Endothelial cell of umbilical vein (primary cell): ENCODE data around the gene SECISBP2. TPM values are rescaled to one million over a fixed set of nuclear protein-coding genes. Genes with fewer than 3 reads are reported as not detected.

ENCODE experiments used
- BruUV-seq: library from RNA; stranded (reverse); fragments of 400-500 nt; replicated peaks from 2 replicates; lab custom pipeline; 2021; lab: Mats Ljungman, UMichigan
- CTCF ChIA-PET: fragments of 300-600, 350-600 bp; sonication (Branson Sonifier 250); formaldehyde crosslinking; loops from one replicate; lab custom pipeline; 2021; ENCODE audit warnings: antibody characterized with exemption, inconsistent platforms; lab: Charles Lee
- POLR2A ChIA-PET: fragments of 300-600, 350-600 bp; sonication (Branson Sonifier 250); formaldehyde crosslinking; loops from one replicate; lab custom pipeline; 2021; ENCODE audit warnings: antibody characterized with exemption, inconsistent platforms; lab: Charles Lee
- DNase-seq: peaks from one replicate; pipeline ENCODE4 v3.0.0-alpha.2; 2011; ENCODE audit warnings: low read depth, low spot score
- FAIRE-seq: peaks from 2 replicates; lab custom pipeline; 2011; peaks lifted over from hg19 to GRCh38; lab: Jason Lieb, UNC
- H2AFZ ChIP-seq: 2 replicates; pipeline ENCODE4 v1.6.0; 2012; ENCODE audit warnings: low read depth, low read length, control low read depth, inconsistent platforms
- H3K27ac ChIP-seq: 2 replicates; pipeline ENCODE4 v1.5.1; 2011; ENCODE audit warnings: low read depth, mild to moderate bottlenecking, control low read depth, low read length, moderate library complexity; ENCODE audit not compliant: insufficient read depth
- H3K27me3 ChIP-seq, 2 experiments: 2 replicates each; pipeline versions ENCODE4 v1.6.0 to v1.6.1; 2011; ENCODE audit warnings: low read length in 2 of 2, mixed read lengths in 1 of 2; ENCODE audit not compliant: control insufficient read depth in 2 of 2, insufficient read depth in 2 of 2
- H3K36me3 ChIP-seq, 2 experiments: 2 replicates in 1 of 2; 3 replicates in 1 of 2; pipeline ENCODE4 v1.5.1; 2011; ENCODE audit warnings: low read length in 2 of 2, mild to moderate bottlenecking in 1 of 2, moderate library complexity in 1 of 2; ENCODE audit not compliant: control insufficient read depth in 2 of 2, insufficient read depth in 2 of 2; ENCODE audit errors: extremely low read depth in 1 of 2
- H3K4me1 ChIP-seq: 3 replicates; pipeline ENCODE4 v1.5.1; 2011; ENCODE audit warnings: mild to moderate bottlenecking, low read length; ENCODE audit not compliant: control insufficient read depth, insufficient read depth; ENCODE audit errors: extremely low read depth
- H3K4me2 ChIP-seq: 2 replicates; pipeline ENCODE4 v1.6.1; 2011; ENCODE audit warnings: low read length, control low read depth, mixed read lengths; ENCODE audit not compliant: insufficient read depth
- H3K4me3 ChIP-seq, 3 experiments: fragments of 200-600 bp in 1 of 3; sonication (generic), shearing (Covaris generic) in 1 of 3; replicated peaks in 1 of 3; 2 replicates each; pipeline ENCODE4 v1.5.1; 2011 to 2016; ENCODE audit warnings: control low read depth in 3 of 3, low read length in 3 of 3, mild to moderate bottlenecking in 2 of 3, inconsistent platforms in 1 of 3, low read depth in 1 of 3, moderate library complexity in 1 of 3; ENCODE audit not compliant: insufficient read depth in 1 of 3
- H3K79me2 ChIP-seq: 2 replicates; pipeline ENCODE4 v1.6.0; 2012; ENCODE audit warnings: low read length, inconsistent platforms; ENCODE audit not compliant: control insufficient read depth, insufficient read depth
- H3K9ac ChIP-seq: replicated peaks from 2 replicates; pipeline ENCODE3; 2011; ENCODE audit warnings: low read length, control low read depth; ENCODE audit not compliant: insufficient read depth; ENCODE audit errors: extremely low read depth
- H3K9me1 ChIP-seq: replicated peaks from 3 replicates; pipeline ENCODE4 v1.6.0; 2011; ENCODE audit warnings: mild to moderate bottlenecking, low read length; ENCODE audit not compliant: control insufficient read depth, insufficient read depth; ENCODE audit errors: extremely low read depth
- H3K9me3 ChIP-seq: replicated peaks from 2 replicates; pipeline ENCODE4 v1.5.1; 2012; ENCODE audit warnings: low read length, inconsistent platforms; ENCODE audit not compliant: control insufficient read depth, insufficient read depth
- H4K20me1 ChIP-seq: replicated peaks from 2 replicates; pipeline ENCODE3; 2011; ENCODE audit warnings: mild to moderate bottlenecking, low read length; ENCODE audit not compliant: control insufficient read depth, insufficient read depth; ENCODE audit errors: extremely low read depth
- EZH2 ChIP-seq: IDR thresholded peaks from 2 replicates; pipeline ENCODE4 v1.6.1; 2012; ENCODE audit warnings: borderline replicate concordance, low read depth, mild to moderate bottlenecking, moderate library complexity, low read length, inconsistent platforms; ENCODE audit not compliant: severe bottlenecking
- FOS ChIP-seq: IDR thresholded peaks from 2 replicates; pipeline ENCODE4 v1.6.1; 2011; ENCODE audit warnings: mild to moderate bottlenecking, low read length, moderate library complexity, borderline replicate concordance; ENCODE audit not compliant: insufficient read depth
- GATA2 ChIP-seq: IDR thresholded peaks from 2 replicates; pipeline ENCODE4 v1.7.0; 2011; ENCODE audit warnings: low read depth, mild to moderate bottlenecking, moderate library complexity, mixed read lengths, low read length; ENCODE audit not compliant: insufficient read length, insufficient read depth
- JUN ChIP-seq: IDR thresholded peaks from 2 replicates; pipeline ENCODE4 v1.6.1; 2011; ENCODE audit warnings: borderline replicate concordance, low read depth; ENCODE audit not compliant: insufficient read length, insufficient read depth
- MYC ChIP-seq: IDR thresholded peaks from one replicate; pipeline ENCODE4 v1.6.1; 2011; ENCODE audit warnings: mild to moderate bottlenecking, low read depth, low read length
- POLR2A ChIP-seq: IDR thresholded peaks from 2 replicates; pipeline ENCODE4 v1.6.1; 2012; ENCODE audit warnings: low read depth, mild to moderate bottlenecking, control low read depth, low read length
- POLR2AphosphoS5 ChIP-seq: IDR thresholded peaks from 2 replicates; pipeline ENCODE4 v1.6.1; 2012; ENCODE audit warnings: low read depth, mild to moderate bottlenecking, control low read depth, low read length, moderate library complexity; ENCODE audit not compliant: insufficient read depth
- dilution Hi-C: fragments of 300-500 bp; cut with MboI; formaldehyde crosslinking; loops from one replicate; pipeline ENCODE4 v1.15.0; 2019; ENCODE audit warnings: low sequenced_read_pairs; ENCODE audit not compliant: extremely low pct_ligation_motif_present
- intact Hi-C: fragments of 100-400 bp; cut with micrococcal nuclease; formaldehyde crosslinking; loops from one replicate; pipeline ENCODE4 v1.10.0; 2022
- polyA plus RNA-seq, 4 experiments: library from polyadenylated mRNA; depleted of rRNA in 3 of 4; stranded (reverse) in 3 of 4; unstranded in 1 of 4; fragments of >200 nt; gene quantifications; 2 replicates each; pipeline versions ENCODE4 v1.2.1 to v1.2.3, GENCODE V29; 2011 to 2012; ENCODE audit warnings: missing spikeins in 1 of 4
- total RNA-seq: library from RNA; stranded (reverse); gene quantifications from 2 replicates; pipeline ENCODE4 v1.2.3, GENCODE V29; 2021
- TF ChIP-seq, protein P1 (sequence below), 2 donors: IDR thresholded peaks; 1 replicate in 1 of 2; 2 replicates in 1 of 2; pipeline ENCODE4 v1.5.1; 2011; ENCODE audit warnings: low read length in 2 of 2, mild to moderate bottlenecking in 2 of 2, moderate library complexity in 2 of 2, control low read depth in 1 of 2, inconsistent platforms in 1 of 2, low read depth in 1 of 2; ENCODE audit not compliant: insufficient read depth in 1 of 2; ENCODE audit errors: extremely low read depth in 1 of 2
- TF ChIP-seq, protein P2 (sequence below): IDR thresholded peaks from 2 replicates; pipeline ENCODE4 v1.6.1; 2011; ENCODE audit not compliant: insufficient read depth, insufficient read length

The SECISBP2 gene
- total and polyA plus RNA-seq, 2 donors (not counting 3 experiments of a cell fraction or from before 2014, with no cell fraction given) = 22.7 to 36.3 TPM

DNA sequence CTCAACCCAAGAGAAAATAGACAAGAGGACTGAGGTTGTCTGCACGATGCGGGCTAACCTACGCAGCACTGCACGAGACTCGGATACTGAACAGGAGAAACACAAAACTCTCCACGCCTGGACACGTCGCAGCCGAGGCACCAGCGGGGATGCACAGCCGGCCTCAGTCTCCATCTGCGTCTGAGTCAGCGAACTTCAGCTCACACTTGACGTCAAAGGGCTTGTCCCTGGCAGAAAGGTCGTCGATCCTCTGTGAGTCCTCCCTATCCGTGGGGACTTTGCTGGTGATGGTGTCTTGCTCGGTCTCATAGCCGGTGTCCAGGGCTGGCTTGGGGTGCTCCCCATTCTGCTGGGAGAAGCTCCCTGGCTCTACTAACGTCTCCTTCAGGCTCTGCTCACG, 60.2 kb downstream of the SECISBP2 start:
- BruUV-seq = no TSS peak
- CTCF ChIA-PET = interaction anchor here (0.7 kb wide), 1 partner anchor 170 kb away, joined by 3 read pairs; no protein-coding TSS in a partner anchor
- H3K79me2 ChIP-seq = no peaks in the 10 kb centered on the region
- H4K20me1 ChIP-seq = no peaks in the 10 kb centered on the region
- H3K4me3 ChIP-seq = no peak overlapping the region
- no peak overlapping the region for H3K4me2 ChIP-seq
- no peaks in the 10 kb centered on the region for H3K36me3 ChIP-seq
- no peak overlapping the region for H3K27ac ChIP-seq
- no peaks in the 10 kb centered on the region for H3K9me3 ChIP-seq
- POLR2A ChIA-PET = no interaction called here
- dilution Hi-C loops = no loop called here
- intact Hi-C loops = loop anchor here (5.0 kb wide), 1 partner anchor 169 kb away; no protein-coding TSS in a partner anchor
- no peak for TF ChIP-seq FOS
- no peak for TF ChIP-seq POLR2AphosphoS5
- TF ChIP-seq, protein P1, sequence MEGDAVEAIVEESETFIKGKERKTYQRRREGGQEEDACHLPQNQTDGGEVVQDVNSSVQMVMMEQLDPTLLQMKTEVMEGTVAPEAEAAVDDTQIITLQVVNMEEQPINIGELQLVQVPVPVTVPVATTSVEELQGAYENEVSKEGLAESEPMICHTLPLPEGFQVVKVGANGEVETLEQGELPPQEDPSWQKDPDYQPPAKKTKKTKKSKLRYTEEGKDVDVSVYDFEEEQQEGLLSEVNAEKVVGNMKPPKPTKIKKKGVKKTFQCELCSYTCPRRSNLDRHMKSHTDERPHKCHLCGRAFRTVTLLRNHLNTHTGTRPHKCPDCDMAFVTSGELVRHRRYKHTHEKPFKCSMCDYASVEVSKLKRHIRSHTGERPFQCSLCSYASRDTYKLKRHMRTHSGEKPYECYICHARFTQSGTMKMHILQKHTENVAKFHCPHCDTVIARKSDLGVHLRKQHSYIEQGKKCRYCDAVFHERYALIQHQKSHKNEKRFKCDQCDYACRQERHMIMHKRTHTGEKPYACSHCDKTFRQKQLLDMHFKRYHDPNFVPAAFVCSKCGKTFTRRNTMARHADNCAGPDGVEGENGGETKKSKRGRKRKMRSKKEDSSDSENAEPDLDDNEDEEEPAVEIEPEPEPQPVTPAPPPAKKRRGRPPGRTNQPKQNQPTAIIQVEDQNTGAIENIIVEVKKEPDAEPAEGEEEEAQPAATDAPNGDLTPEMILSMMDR (IDR thresholded peaks at IDR 0.05; ENCODE audit: extremely low read depth in 1 of 2, insufficient read depth in 1 of 2, low read depth in 1 of 2, low read length in 2 of 2) = no peak
- no peak for TF ChIP-seq JUN
- TF ChIP-seq MYC = no peak
- no peak for TF ChIP-seq POLR2A
- no peak for TF ChIP-seq GATA2
- TF ChIP-seq EZH2 = no peak
- TF ChIP-seq, protein P2, sequence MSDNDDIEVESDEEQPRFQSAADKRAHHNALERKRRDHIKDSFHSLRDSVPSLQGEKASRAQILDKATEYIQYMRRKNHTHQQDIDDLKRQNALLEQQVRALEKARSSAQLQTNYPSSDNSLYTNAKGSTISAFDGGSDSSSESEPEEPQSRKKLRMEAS = no peak
- H3K4me1 ChIP-seq = no peaks in the 10 kb centered on the region
- no peaks in the 10 kb centered on the region for H3K27me3 ChIP-seq
- H3K9me1 ChIP-seq = no peaks in the 10 kb centered on the region
- no peak overlapping the region for H3K9ac ChIP-seq
- DNase-seq (no peak), FAIRE-seq (no peak)
- no peak overlapping the region for H2AFZ ChIP-seq
